HEK293T (cell line): ENCODE results near the gene NR4A1.

ENCODE experiments used
- ELF4 ChIP-seq: fragments of 450-650 bp; IDR thresholded peaks from 2 replicates; pipeline ENCODE4 v1.6.1; 2017; ENCODE audit warnings: antibody characterized with exemption
- FOXA1 ChIP-seq: fragments of 450-650 bp; IDR thresholded peaks from 2 replicates; pipeline ENCODE4 v1.6.1; 2016; ENCODE audit warnings: mild to moderate bottlenecking
- FOXM1 ChIP-seq: fragments of 450-650 bp; IDR thresholded peaks from 2 replicates; pipeline ENCODE4 v1.6.1; 2017; ENCODE audit warnings: mild to moderate bottlenecking, borderline replicate concordance
- HDGF ChIP-seq: fragments of 450-650 bp; IDR thresholded peaks from 2 replicates; pipeline ENCODE4 v1.6.1; 2017; ENCODE audit warnings: antibody characterized with exemption, borderline replicate concordance
- SUZ12 ChIP-seq: fragments of 450-650 bp; IDR thresholded peaks from 2 replicates; pipeline ENCODE4 v1.6.1; 2016; ENCODE audit warnings: mild to moderate bottlenecking
- TF ChIP-seq, protein P1 (sequence below): fragments of 450-650 bp; IDR thresholded peaks from 2 replicates; pipeline ENCODE4 v1.6.1; 2016

GRCh38 chr12:52049688-52050087 lies 1.6 kb upstream of the NR4A1 start:
- TF ChIP-seq FOXA1 (no peak), ELF4 (no peak), SUZ12 (no peak), HDGF (no peak), FOXM1 (no peak)
- TF ChIP-seq, protein P1, sequence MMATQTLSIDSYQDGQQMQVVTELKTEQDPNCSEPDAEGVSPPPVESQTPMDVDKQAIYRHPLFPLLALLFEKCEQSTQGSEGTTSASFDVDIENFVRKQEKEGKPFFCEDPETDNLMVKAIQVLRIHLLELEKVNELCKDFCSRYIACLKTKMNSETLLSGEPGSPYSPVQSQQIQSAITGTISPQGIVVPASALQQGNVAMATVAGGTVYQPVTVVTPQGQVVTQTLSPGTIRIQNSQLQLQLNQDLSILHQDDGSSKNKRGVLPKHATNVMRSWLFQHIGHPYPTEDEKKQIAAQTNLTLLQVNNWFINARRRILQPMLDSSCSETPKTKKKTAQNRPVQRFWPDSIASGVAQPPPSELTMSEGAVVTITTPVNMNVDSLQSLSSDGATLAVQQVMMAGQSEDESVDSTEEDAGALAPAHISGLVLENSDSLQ = no peak
